IPS-18c (cell line): ENCODE measurements around the gene CACNG7.
"Not testable (repeated sequence)": the region's sequence is repeated elsewhere in the genome, so short reads cannot be mapped to it uniquely, and the experiment has no call there.

Experiments
- H3K4me3 ChIP-seq: 2 replicates; pipeline ENCODE4 v1.7.0; 2013; ENCODE audit warnings: low read depth, mild to moderate bottlenecking, low read length, moderate library complexity; ENCODE audit not compliant: insufficient read depth
- H3K9me3 ChIP-seq: one replicate; pipeline ENCODE4 v1.6.1; 2013; ENCODE audit warnings: mild to moderate bottlenecking, low read length, moderate library complexity; ENCODE audit not compliant: control insufficient read depth, insufficient read depth

Gene CACNG7, protein sequence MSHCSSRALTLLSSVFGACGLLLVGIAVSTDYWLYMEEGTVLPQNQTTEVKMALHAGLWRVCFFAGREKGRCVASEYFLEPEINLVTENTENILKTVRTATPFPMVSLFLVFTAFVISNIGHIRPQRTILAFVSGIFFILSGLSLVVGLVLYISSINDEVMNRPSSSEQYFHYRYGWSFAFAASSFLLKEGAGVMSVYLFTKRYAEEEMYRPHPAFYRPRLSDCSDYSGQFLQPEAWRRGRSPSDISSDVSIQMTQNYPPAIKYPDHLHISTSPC

GRCh38 chr19:53908935-53909415 is at the start of gene CACNG7:
Gene CACNG7, plus strand, starts transcription at chr19:53909278. Its CDS starts 3,554 bp downstream, at chr19:53912832.
- Histone ChIP-seq H3K9me3 (no peaks in the 10 kb centered on the region), H3K4me3 (peak within 1 kb of the TSS; percentile 84)

DNA sequence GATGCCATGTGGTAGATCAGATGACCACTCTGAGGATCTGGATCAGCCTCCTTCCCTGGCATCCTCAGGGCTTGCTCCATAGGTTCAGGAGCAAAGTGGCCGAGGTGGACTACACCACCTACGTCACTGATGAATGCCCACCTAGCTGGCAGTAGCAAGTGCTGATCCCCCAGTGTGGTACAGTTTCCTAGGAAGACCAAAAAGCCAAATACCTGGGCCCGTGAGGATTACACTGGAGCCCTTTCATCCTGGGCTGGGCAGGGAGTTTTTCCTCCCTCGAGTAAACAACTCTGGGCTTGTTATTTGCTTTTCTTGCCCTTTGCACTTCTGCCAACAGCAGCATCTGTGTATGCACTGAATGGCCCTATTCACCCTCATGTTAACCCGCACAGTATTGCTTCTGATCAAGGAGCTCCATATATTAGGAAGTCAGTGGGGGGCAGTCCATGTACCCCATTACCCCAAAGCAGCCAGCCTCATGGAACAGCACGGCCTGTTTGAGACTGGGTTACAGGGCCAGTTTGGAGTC is 44.7 kb upstream of the CACNG7 start:
- Histone ChIP-seq H3K4me3 (no peak overlapping the region), H3K9me3 (peaks cover 2% of the 10 kb centered on the region)

DNA sequence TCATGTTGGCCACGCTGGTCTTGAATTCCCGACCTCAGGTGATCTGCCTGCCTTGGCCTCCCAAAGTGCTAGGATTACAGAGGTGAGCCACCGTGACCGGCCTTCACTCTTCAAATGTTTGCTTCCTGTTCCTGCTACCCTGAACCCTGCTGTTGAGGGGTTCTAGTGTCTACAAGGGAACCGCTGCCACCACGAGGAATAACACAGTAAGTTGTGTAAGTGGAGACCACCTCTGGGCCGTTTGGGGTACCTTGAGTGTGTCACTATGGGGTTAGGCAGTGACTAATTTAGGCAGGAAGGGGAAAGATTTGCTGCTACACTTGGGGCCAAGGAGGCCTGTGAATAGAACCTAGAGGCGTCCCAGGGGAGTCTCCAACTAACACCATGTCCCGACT is 43.6 kb upstream of the CACNG7 start:
- Histone ChIP-seq H3K4me3 (peak overlapping the region; percentile 62), H3K9me3 (peaks cover 2% of the 10 kb centered on the region)

DNA sequence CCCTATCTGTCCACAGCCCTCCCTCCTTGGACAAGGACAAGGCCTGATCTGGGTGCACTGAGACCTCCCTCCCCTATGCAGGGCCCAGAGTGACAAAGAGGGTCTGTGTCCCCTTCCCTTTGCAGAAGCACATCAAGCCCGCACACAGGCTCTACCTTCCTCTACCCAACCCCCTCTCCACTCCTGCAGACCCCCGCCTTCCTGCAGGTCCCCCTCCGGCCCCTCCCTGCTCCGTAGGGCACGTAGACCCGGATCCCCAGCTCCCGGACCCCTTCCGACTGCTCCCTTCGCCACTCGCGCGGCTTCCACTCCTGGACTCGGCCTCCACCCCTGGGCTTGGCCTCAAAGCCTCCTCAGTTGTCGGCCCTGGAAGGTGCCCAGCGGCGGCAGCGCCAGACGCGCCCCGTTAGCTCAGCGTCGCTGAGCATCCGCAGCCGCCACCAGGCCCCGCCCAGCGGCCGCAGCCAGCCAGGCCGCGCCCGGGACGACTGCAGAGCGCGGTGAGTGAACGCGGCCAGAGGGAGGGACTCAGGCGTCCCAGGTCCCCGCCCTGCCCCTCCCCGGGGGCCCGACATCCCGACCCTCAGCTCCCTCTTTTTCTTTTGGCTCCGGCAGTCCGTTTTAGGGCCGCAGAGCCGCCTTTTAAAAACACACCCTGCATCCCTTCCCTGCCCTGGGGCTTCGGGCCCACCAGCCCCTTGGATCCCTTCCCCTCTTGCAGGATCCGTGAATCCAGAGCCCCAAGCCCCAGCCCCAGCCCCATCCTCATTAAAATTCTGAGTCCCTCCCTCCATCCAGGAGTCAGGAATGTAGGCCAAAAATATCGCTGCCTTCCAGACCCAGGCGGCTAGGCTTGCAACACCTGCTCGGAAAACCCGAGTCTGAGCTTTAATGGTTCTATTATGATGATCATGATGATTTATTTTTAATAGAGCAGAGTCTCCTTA is 42.9 kb upstream of the CACNG7 start:
- H3K4me3 ChIP-seq = peak overlapping the region; percentile 62
- peaks cover 2% of the 10 kb centered on the region for H3K9me3 ChIP-seq

DNA sequence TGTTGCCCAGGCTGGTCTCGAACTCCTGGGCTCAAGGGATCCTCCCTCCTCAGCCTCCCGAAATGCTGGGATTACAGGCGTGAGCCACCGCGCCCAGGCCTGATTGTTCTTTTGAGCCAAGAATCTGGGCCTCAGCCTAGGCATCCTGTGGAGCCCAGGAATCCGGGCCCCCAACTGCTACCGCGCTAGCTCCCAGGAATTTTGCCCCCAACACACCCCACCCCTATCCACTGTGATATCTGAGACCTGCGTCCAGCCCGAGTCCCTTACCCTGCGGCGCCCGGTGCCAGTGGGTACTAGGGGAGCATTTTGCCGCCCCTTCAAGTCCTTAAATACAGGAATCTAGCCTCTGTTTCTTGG is 42.2 kb upstream of the CACNG7 start:
- H3K9me3 ChIP-seq = peaks cover 2% of the 10 kb centered on the region
- H3K4me3 ChIP-seq = peak overlapping the region; percentile 62

GRCh38 chr19:53867225-53868090 is 41.6 kb upstream of the CACNG7 start, which contains the start of gene MYADM:
Gene MYADM, plus strand, starts transcription at chr19:53867883. Its CDS starts 5,647 bp downstream, at chr19:53873530.
- peaks cover 2% of the 10 kb centered on the region for H3K9me3 ChIP-seq
- H3K4me3 ChIP-seq = peak within 1 kb of the TSS; percentile 81

DNA sequence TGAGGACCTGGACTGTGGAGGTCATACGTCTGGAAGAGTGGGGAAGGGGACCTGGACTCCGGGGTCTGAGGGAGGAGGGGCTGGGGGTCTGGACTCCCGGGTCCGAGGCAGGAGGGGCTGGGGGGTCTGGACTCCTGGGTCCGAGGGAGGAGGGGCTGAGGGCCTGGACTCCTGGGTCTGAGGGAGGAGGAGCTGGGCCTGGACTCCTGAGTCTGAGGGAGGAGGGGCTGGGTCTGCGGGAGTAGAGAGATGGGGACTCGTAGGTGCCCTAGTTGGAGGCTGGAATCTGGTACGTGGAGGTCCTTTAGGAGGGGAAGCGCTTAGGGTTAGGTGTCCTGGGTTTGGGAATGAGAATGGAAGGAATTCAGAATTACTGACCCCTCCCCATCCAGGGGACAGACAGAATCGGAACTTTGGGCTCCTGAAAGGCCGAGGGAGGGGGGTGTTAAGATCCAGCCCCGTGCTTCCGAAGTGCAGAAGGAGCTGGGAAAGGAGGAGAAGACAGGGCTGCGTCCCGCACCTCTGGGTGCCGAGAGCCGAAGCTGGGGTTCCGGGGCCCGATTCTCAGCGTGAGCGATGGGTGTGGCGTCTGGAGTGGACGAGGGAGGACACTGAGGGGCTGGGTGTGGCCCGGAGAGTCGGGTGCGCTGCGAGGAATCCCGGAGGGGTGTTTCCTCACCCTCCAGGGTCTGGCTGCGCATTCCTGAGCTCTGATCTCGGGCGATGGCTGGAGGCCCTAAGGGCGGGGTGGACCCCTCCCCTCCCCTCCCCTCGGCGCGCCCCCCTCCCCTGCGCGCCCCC is 40.8 kb upstream of the CACNG7 start:
- H3K9me3 ChIP-seq = peaks cover 2% of the 10 kb centered on the region
- H3K4me3 ChIP-seq = peak overlapping the region; percentile 81

- peaks cover 2% of the 10 kb centered on the region for H3K9me3 ChIP-seq
- H3K4me3 ChIP-seq = peak overlapping the region; percentile 81
Observed at GRCh38 chr19:53868892-53869804, 39.9 kb upstream of the CACNG7 start.

GRCh38 chr19:53869805-53870484 is 39.1 kb upstream of the CACNG7 start:
- peak overlapping the region; percentile 81 for H3K4me3 ChIP-seq
- H3K9me3 ChIP-seq = not testable (repeated sequence)

DNA sequence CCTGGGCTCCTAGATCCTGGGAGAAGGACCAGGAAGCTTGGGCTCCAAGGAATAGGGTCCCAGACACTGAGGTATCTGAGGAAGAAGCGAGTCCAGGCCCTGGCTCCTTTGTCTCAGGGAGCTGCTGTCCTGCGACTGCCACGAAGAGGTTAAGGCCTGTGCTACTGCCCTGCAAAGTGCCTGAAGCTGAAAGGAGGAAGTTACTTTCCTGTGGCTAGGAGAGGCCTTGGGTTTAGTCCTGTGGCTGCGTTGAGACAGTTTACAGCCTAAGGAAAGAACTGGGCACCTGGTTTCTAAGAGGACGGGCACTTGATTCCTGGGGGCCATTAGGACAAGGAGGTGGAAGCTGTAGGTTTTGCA is 38.6 kb upstream of the CACNG7 start:
- Histone ChIP-seq H3K9me3 (no peaks in the 10 kb centered on the region), H3K4me3 (peak overlapping the region; percentile 16; the same call in 1 of the 2 replicates)

- no peaks in the 10 kb centered on the region for H3K9me3 ChIP-seq
- H3K4me3 ChIP-seq = no peak overlapping the region
Observed at GRCh38 chr19:53871454-53871853, 37.6 kb upstream of the CACNG7 start.

GRCh38 chr19:53872762-53873161 is 36.3 kb upstream of the CACNG7 start:
- Histone ChIP-seq H3K9me3 (no peaks in the 10 kb centered on the region), H3K4me3 (no peak overlapping the region)

GRCh38 chr19:53873773-53874605 is 35.1 kb upstream of the CACNG7 start:
- H3K9me3 ChIP-seq = no peaks in the 10 kb centered on the region
- H3K4me3 ChIP-seq = no peak overlapping the region

- H3K4me3 ChIP-seq = no peak overlapping the region
- H3K9me3 ChIP-seq = no peaks in the 10 kb centered on the region
Observed at GRCh38 chr19:53874606-53874990, 34.5 kb upstream of the CACNG7 start.
